GM21528 (cell line): Measurements from ENCODE around the gene ZKSCAN1.
A peak's percentile ranks its signal among the peaks of the same experiment; 100 is the strongest.
"Not testable (repeated sequence)": the region's sequence is repeated elsewhere in the genome, so short reads cannot be mapped to it uniquely, and the experiment has no call there.

Source experiments
- ATAC-seq: cut with Tn5 transposase; IDR thresholded peaks from one replicate; pipeline ENCODE4 v1.9.1; 2021; ENCODE audit warnings: mild to moderate bottlenecking, moderate library complexity; ENCODE audit not compliant: unreplicated experiment, low FRiP score

The ZKSCAN1 gene

GRCh38 chr7:100015232-100016214 lies at the start of gene ZKSCAN1:
Gene ZKSCAN1 (plus strand): TSS chr7:100015596. CDS start chr7:100023507, 7,911 bp downstream.
- ATAC-seq: peak; percentile 89

- no peak for ATAC-seq
Observed at GRCh38 chr7:99969298-99969697, 46.1 kb upstream of the ZKSCAN1 start.

GRCh38 chr7:99969813-99970212 lies 45.6 kb upstream of the ZKSCAN1 start:
- ATAC-seq: not testable (repeated sequence)

GRCh38 chr7:99971242-99971641 lies 44.2 kb upstream of the ZKSCAN1 start:
- no peak for ATAC-seq

- ATAC-seq: not testable (repeated sequence)
Observed at GRCh38 chr7:99973817-99974216, 41.6 kb upstream of the ZKSCAN1 start.

GRCh38 chr7:99974681-99975080 lies 40.7 kb upstream of the ZKSCAN1 start:
- no peak for ATAC-seq

- no peak for ATAC-seq
Observed at GRCh38 chr7:99975782-99976521, 39.4 kb upstream of the ZKSCAN1 start, which contains the start of gene AZGP1. Gene AZGP1 (minus strand): TSS chr7:99976031. CDS start chr7:99976020, 11 bp downstream.

GRCh38 chr7:99976626-99977025 lies 38.8 kb upstream of the ZKSCAN1 start:
- ATAC-seq: no peak

- ATAC-seq: not testable (repeated sequence)
Observed at GRCh38 chr7:99979814-99980225, 35.6 kb upstream of the ZKSCAN1 start.

- not testable (repeated sequence) for ATAC-seq
Observed at GRCh38 chr7:99980448-99980872, 34.9 kb upstream of the ZKSCAN1 start.

- not testable (repeated sequence) for ATAC-seq
Observed at GRCh38 chr7:99981066-99981465, 34.3 kb upstream of the ZKSCAN1 start.

- no peak for ATAC-seq
Observed at GRCh38 chr7:99984593-99984992, 30.8 kb upstream of the ZKSCAN1 start.

- ATAC-seq: not testable (repeated sequence)
Observed at GRCh38 chr7:99987306-99987705, 28.1 kb upstream of the ZKSCAN1 start.

GRCh38 chr7:99987846-99988245 lies 27.6 kb upstream of the ZKSCAN1 start:
- ATAC-seq: no peak

- no peak for ATAC-seq
Observed at GRCh38 chr7:99990460-99990852, 24.9 kb upstream of the ZKSCAN1 start.

- ATAC-seq: not testable (repeated sequence)
Observed at GRCh38 chr7:99991543-99991942, 23.9 kb upstream of the ZKSCAN1 start.

GRCh38 chr7:99992330-99993038 lies 22.9 kb upstream of the ZKSCAN1 start:
- ATAC-seq: no peak

GRCh38 chr7:99994819-99995218 lies 20.6 kb upstream of the ZKSCAN1 start:
- ATAC-seq: no peak

GRCh38 chr7:99996755-99997544 lies 18.4 kb upstream of the ZKSCAN1 start:
- no peak for ATAC-seq
